Muscle of back (tissue), 11 donors: ENCODE results near the gene MDM4. TPM values are rescaled to one million over a fixed set of nuclear protein-coding genes. Genes with fewer than 3 reads are reported as not detected.
"Not testable (repeated sequence)": the region's sequence is repeated elsewhere in the genome, so short reads cannot be mapped to it uniquely, and the experiment has no call there.

Source experiments
- DNase-seq, 3 donors: peaks; one replicate each; pipeline versions ENCODE4 v3.0.0 to v3.0.0-alpha.2; 2013
- polyA plus RNA-seq, 10 donors: library from polyadenylated mRNA; unstranded; fragments of 120-200 nt; gene quantifications; one replicate each; pipeline ENCODE4 v1.2.1, GENCODE V29; 2013; ENCODE audit not compliant: insufficient read length in 10 of 10

Gene MDM4
- polyA plus RNA-seq, 10 donors = 11.2 to 55.5 (median 22.1) TPM

DNA sequence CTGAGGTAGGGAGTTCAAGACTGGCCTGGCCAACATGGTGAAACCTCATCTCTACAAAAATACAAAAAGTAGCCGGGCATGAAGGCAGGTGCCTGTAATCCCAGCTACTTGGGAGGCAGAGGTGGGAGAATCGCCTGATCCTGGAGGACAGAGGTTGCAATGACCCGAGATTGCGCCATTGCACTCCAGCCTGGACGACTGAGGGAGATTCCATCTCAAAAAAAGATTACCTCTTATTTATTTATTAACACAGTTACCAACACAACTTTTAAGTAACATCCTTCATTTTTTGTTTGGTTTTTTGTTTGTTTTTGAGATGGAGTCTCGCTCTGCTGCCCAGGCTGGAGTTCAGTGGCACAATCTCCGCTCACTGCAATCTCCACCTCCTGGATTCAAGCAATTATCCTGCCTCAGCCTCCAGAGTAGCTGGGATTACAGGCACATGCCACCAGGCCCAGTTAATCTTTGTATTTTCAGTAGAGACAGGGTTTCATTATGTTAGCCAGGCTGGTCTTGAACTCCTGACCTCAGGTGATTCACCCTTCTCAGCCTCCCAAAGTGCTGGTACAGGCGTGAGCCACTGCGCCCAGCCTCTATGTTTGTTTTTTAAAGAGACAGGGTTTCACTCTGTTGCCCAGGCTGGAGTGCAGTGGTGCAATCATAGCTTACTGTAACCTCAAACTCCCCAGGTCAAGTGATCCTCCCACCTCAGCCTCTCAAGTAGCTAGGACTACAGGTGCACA lies 29.5 kb upstream of the MDM4 start:
- DNase-seq = not testable (repeated sequence)

GRCh38 chr1:204487256-204487615 lies 29.0 kb upstream of the MDM4 start:
- DNase-seq = no peak

- no peak for DNase-seq
These were observed 24.6 kb upstream of the MDM4 start for GRCh38 chr1:204491655-204492054.

- DNase-seq = peak; percentile 36 to 83 (median 54)
These were observed 22.8 kb upstream of the MDM4 start for GRCh38 chr1:204493145-204493983.

DNA sequence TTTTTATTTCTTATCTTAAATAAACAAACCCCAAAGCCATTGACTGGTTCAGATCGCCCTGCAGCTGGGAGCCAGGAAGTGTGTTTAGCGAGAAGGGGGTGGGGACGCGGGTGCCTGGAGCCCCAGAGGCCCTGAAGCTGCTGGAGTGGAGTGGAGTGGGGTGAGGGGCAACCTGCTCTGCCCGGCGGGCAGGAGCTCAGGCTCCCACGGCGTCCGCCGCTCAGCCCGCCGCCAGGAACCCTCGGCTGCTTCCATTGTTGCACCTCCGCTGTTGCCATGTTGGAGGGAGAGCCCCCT lies 22.3 kb upstream of the MDM4 start:
- peak in 2 of 3 donors; percentile 40 to 80 for DNase-seq

GRCh38 chr1:204494281-204495077 lies 21.7 kb upstream of the MDM4 start, which contains the start of gene PIK3C2B:
Gene PIK3C2B, minus strand, starts transcription at chr1:204494805. Its CDS starts 25,003 bp downstream, at chr1:204469802.
- peak; percentile 80 to 96 (median 90) for DNase-seq

DNA sequence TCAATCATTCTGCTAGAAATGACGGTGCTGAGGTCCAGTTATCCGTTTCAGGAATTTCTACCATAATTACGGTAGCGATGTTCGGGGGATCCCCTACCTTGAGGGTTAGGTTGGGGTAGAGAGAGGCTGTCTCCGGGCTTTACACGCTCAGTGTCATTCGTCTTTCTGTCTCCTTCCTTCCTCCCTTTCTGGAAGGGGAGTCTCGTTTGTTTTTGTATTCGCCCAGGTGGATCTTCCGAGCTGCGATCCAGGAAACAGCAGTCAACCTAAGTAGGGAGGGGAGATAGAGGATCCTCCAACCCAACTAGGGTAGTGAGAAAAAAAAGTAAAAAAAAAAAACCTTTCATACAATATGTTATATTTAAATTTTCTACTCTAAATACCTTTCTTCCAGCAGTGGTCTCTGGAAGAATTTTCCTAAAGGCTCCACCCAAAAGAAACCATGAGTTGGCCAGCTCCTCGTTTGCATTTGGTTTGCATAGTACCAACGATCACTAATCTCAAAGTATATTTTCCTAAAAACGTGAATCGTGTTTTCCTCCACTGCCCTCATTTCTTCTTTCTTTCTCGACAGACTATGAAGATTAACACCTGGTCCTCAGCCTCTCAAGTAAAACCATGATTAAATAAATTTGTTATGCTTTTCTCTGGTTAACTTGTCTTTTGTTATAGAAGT lies 21.0 kb upstream of the MDM4 start:
- no peak for DNase-seq

GRCh38 chr1:204495777-204496176 lies 20.4 kb upstream of the MDM4 start:
- no peak for DNase-seq

GRCh38 chr1:204498981-204499380 lies 17.2 kb upstream of the MDM4 start:
- DNase-seq = no peak

DNA sequence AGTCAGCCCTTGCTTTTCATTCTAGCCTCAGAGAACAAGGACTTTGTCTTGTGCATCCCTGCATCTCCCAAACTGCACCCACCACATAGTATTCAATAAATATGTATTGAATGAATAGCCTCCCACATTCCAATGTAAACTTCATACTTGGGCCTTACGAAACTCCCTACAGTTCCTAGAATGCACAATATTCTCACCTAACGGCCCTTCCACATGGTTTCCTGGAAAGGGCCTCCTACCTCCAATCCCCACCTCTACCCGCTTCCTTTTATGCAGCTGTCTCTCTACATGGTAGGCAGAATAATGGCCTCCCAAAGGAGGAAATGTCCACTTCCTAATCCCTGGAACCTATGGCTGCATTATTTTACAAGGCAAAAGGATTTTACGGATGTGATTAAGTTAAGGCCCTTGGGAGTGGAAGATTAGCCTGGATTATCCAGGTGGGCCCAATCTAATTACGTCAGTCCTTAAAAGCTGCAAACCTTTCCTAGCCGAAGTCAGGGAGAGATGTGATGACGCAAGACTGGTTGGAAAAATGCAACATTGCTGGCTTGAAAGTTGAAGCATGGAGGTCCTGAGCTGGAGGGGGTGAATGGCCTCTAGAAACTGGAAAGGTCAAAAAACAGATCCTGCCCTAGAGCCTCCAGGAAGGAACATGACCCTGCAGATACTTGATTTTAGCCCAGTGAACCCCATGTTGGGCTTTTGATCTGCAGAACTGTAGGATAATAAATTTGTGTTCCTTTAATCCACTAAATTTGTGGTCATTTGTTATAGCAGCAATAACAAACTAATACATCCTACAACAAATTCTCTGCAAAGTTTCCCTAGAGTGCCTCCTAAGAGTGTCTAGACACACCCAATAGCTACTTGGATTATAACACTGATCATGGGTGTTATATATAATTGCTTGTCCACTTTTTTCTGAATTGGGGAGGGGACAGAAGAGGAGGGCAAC lies 16.4 kb upstream of the MDM4 start:
- DNase-seq = no peak

DNA sequence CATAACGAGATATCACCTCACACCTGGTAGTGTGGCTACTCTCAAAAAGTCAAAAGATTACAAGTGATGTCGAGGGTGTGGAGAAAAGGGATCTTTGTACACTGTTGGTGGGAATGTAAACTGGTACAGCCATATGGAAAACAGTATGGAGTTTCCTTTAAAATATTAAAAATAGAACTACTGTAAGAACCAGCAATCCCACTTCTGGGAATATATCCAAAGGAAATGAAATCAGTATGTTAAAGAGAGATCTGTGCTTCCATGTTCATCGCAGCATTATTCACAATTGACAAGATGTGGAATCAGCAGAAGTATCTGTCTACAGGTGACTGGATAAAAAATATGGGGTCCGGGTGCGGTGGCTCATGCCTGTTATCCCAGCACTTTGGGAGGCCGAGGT lies 14.0 kb upstream of the MDM4 start:
- no peak for DNase-seq

- DNase-seq = peak; percentile 77 to 87 (median 79)
These were observed 12.9 kb upstream of the MDM4 start for GRCh38 chr1:204503122-204503912.

GRCh38 chr1:204503913-204504519 lies 12.2 kb upstream of the MDM4 start:
- no peak for DNase-seq

GRCh38 chr1:204505674-204506200 lies 10.5 kb upstream of the MDM4 start:
- no peak for DNase-seq

GRCh38 chr1:204506201-204506968 lies 9.8 kb upstream of the MDM4 start:
- peak; percentile 88 to 92 (median 91) for DNase-seq

GRCh38 chr1:204506969-204507316 lies 9.3 kb upstream of the MDM4 start:
- DNase-seq = peak; percentile 95 to 97 (median 96)

GRCh38 chr1:204507317-204508105 lies 8.7 kb upstream of the MDM4 start:
- DNase-seq = peak; percentile 61 to 87 (median 64)
